ENCODE measurements around the gene GSTO2. TPM values are rescaled to one million over a fixed set of nuclear protein-coding genes. Genes with fewer than 3 reads are reported as not detected.

Gene GSTO2
- total RNA-seq, 1 donor from 2014 or later = 2.0 TPM

- DNase-seq (ENCODE audit: extremely low read depth, low read depth, low spot score) = no peak
Observed at GRCh38 chr10:104253606-104254410, 15.2 kb upstream of the GSTO2 start.

- no peak for DNase-seq (ENCODE audit: extremely low read depth, low read depth, low spot score)
Observed at GRCh38 chr10:104254493-104255310, 14.3 kb upstream of the GSTO2 start, which contains the start of gene GSTO1. Gene GSTO1, plus strand, starts transcription at chr10:104254892. Its CDS starts 37 bp downstream, at chr10:104254929.

DNA sequence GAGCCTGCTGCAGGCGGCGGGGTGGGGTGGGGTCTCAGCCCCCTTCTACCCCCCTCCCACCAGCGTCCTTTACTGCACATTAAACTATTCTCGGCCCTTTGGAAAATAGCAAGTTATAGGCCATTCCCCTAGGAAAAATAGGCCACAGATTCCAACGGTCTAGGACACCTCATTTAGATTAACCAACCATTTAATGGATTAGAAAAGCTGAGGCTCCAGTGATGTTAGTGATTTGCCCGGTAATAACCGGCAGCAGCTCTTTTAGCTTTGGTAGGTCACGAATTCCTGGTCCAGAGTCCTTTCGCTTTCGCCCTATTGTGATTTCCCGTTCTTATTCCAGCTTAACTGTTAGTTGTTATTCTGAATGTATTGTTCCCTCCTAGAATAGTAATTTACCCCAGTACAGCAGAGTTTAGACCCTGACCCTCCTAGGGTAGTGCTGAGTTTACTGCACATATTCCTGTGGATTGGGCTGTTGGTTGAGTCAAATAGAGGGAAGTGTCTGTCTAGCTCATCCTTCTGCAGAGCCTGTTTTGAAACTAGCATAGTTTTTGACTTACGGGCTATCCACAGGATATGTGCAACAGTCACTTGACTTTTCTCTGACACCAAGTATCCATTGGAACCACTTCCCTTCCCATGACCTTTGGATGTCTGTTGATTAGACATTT lies 13.5 kb upstream of the GSTO2 start:
- DNase-seq (ENCODE audit: extremely low read depth, low read depth, low spot score) = no peak

- no peak for DNase-seq (ENCODE audit: extremely low read depth, low read depth, low spot score)
Observed at GRCh38 chr10:104256335-104256961, 12.5 kb upstream of the GSTO2 start.

- DNase-seq (ENCODE audit: extremely low read depth, low read depth, low spot score) = no peak
Observed at GRCh38 chr10:104257235-104257634, 11.7 kb upstream of the GSTO2 start.

- no peak for DNase-seq (ENCODE audit: extremely low read depth, low read depth, low spot score)
Observed at GRCh38 chr10:104258209-104258608, 10.8 kb upstream of the GSTO2 start.

DNA sequence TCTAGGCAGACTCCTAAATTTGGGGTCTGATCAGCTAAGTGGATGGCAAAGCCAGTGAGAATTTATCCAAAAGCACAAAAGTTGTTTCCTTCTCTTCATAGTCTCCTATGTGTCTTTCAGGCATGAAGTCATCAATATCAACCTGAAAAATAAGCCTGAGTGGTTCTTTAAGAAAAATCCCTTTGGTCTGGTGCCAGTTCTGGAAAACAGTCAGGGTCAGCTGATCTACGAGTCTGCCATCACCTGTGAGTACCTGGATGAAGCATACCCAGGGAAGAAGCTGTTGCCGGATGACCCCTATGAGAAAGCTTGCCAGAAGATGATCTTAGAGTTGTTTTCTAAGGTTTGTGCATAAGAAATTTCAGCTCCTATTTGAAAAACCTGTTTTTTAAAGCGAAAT lies 9.5 kb upstream of the GSTO2 start:
- no peak for DNase-seq (ENCODE audit: extremely low read depth, low read depth, low spot score)

GRCh38 chr10:104259999-104260774 lies 8.8 kb upstream of the GSTO2 start:
- no peak for DNase-seq (ENCODE audit: extremely low read depth, low read depth, low spot score)

- DNase-seq (ENCODE audit: extremely low read depth, low read depth, low spot score) = no peak
Observed at GRCh38 chr10:104260775-104261115, 8.2 kb upstream of the GSTO2 start.

- DNase-seq (ENCODE audit: extremely low read depth, low read depth, low spot score) = no peak
Observed at GRCh38 chr10:104262055-104262454, 6.9 kb upstream of the GSTO2 start.

- no peak for DNase-seq (ENCODE audit: extremely low read depth, low read depth, low spot score)
Observed at GRCh38 chr10:104264783-104265182, 4.2 kb upstream of the GSTO2 start.

GRCh38 chr10:104267721-104268404 lies 1.1 kb upstream of the GSTO2 start:
- DNase-seq (ENCODE audit: extremely low read depth, low read depth, low spot score) = no peak

DNA sequence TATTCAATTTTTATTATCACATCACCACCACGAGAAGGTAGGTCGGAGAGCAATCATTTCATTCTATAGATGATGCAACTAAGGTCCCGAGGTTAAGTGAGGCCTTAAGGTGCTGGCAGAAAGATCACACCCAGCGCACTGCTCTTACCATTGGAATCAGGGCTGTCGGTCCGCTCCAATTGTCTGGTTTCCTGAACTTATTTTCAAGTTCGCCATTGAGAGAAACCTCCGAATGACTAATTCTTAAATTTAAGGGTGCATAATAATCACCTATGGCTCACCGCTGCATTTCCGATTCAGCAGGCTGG lies 625 bp upstream of the GSTO2 start:
- no peak for DNase-seq (ENCODE audit: extremely low read depth, low read depth, low spot score)

GRCh38 chr10:104273286-104273685 lies 4.3 kb downstream of the GSTO2 start:
- DNase-seq (ENCODE audit: extremely low read depth, low read depth, low spot score) = no peak

DNA sequence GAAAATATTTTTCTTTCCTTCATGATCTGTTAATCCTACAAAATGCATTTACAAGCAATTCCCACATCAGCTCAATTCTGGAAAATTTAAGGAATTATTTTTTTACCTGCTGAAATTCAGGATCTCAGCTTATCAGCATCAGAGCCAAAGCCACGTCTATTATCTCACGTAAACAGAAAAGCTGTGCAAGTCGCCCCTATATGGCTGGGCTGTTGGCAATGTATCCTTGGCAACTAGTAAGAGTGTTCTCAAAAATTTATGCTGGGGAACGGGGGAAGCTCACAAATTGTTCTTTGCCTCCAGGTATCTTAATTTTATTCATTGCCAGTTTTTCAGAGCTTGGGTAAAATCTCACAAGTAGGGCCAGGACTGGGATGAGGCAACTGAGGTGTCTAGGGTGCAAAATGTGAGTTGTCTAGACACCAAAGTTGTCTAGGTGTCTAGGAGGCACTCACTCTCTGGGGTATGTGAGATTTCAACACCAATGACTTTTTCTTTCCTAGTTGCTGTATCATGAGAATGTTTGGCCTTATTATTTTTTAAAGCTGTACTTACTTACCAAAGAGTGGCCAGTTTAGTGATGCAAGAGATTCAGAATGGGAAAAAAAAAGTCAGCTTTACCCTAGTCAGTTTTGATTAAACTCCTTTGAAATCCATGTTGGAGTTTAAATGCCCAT lies 5.1 kb downstream of the GSTO2 start:
- no peak for DNase-seq (ENCODE audit: extremely low read depth, low read depth, low spot score)

DNA sequence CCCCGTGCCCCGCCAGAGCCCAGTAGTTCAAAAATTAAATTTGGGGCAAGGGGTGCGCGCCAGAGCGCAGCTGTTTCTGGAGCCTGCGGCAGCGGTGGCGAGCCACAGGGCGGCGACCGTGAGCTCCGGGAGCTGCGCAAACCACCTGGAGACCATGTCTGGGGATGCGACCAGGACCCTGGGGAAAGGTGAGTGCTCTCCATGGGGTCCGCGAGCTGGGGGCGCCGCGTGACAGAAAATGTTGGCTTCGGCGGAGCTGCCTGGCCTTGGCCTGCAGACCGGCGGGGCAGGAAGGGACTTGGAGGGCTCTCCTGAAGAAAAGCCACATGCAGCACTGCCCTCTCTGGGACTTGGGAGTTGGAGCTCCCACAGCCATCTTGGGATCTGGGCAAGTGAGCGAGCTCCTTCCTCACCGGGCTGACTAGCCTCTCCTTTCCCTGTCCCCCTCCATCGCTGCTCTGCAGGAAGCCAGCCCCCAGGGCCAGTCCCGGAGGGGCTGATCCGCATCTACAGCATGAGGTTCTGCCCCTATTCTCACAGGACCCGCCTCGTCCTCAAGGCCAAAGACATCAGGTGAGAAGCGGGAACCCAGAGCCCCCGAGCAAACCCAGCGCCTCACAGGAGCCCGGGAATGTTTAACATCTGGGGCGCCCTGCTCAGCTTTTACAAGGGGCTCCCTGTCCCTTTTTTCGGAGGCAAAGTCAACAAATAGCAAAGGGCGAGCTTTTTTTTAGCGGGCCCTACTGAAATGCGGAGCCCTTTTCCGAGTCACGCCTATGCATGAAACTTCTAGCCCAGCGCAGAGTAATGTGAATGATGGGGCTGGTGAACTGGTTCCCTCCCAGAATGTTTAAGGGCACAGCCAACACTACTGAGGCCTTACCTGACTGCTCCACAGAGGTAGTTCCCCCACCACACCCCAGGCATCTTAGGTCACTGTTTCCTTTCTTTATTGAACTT lies 6.1 kb downstream of the GSTO2 start:
- no peak for DNase-seq (ENCODE audit: extremely low read depth, low read depth, low spot score)

DNA sequence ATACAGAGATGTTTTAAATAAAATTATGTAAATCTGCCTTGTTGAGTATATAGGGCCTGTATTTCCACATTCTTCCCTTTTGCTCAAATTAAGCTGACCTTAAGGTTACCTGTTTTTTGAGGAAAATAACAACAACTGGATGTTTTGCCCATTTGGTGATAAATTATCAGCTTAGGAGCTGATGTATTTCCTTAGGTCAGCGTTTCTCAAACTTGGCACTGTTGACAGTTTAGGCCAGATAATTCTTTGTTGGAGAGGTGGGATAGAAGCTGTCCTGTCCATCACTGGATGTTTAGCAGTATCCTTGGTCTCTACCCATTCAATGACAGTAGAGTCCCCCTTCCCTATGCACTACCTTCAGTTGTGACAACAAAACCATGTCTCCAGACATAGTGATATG lies 7.2 kb downstream of the GSTO2 start:
- DNase-seq (ENCODE audit: extremely low read depth, low read depth, low spot score) = no peak

DNA sequence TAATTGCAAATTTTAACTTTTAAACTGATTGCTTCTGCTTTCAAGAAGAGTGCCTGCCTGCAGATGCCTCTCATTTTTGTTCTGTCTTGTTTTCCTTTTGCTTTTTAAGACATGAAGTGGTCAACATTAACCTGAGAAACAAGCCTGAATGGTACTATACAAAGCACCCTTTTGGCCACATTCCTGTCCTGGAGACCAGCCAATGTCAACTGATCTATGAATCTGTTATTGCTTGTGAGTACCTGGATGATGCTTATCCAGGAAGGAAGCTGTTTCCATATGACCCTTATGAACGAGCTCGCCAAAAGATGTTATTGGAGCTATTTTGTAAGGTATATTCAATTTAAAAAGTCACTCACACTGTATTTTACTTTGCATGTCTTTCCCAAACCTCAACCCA lies 8.8 kb downstream of the GSTO2 start:
- no peak for DNase-seq (ENCODE audit: extremely low read depth, low read depth, low spot score)
